ENCODE data around the gene SAPCD1.

The SAPCD1 gene

GRCh38 chr6:31762356-31762755 is at the start of gene SAPCD1:
TSS of gene SAPCD1 (plus strand) at chr6:31762656. CDS start at chr6:31763055, 399 bp downstream.
- no peak within 1 kb of the TSS for H3K4me3 ChIP-seq (ENCODE audit: low read depth, low read length)
- no peak for DNase-seq (ENCODE audit: low read depth)

- H3K4me3 ChIP-seq (ENCODE audit: low read depth, low read length): no peak overlapping the region
- DNase-seq (ENCODE audit: low read depth): no peak
Observed at GRCh38 chr6:31713465-31713864, 49.0 kb upstream of the SAPCD1 start.

GRCh38 chr6:31713991-31714684 is 48.3 kb upstream of the SAPCD1 start:
- DNase-seq (ENCODE audit: low read depth): no peak
- H3K4me3 ChIP-seq (ENCODE audit: low read depth, low read length): no peak overlapping the region

GRCh38 chr6:31715022-31715958 is 47.2 kb upstream of the SAPCD1 start, which contains the start of gene LY6G6D:
TSS of gene LY6G6D (plus strand) at chr6:31715348. CDS start at chr6:31715356, 8 bp downstream.
- no peak within 1 kb of the TSS for H3K4me3 ChIP-seq (ENCODE audit: low read depth, low read length)
- DNase-seq (ENCODE audit: low read depth): no peak

- DNase-seq (ENCODE audit: low read depth): no peak
- no peak overlapping the region for H3K4me3 ChIP-seq (ENCODE audit: low read depth, low read length)
Observed at GRCh38 chr6:31717499-31718222, 44.8 kb upstream of the SAPCD1 start.

GRCh38 chr6:31718265-31718664 is 44.2 kb upstream of the SAPCD1 start:
- H3K4me3 ChIP-seq (ENCODE audit: low read depth, low read length): no peak overlapping the region
- DNase-seq (ENCODE audit: low read depth): no peak

GRCh38 chr6:31719001-31719400 is 43.5 kb upstream of the SAPCD1 start:
- no peak overlapping the region for H3K4me3 ChIP-seq (ENCODE audit: low read depth, low read length)
- no peak for DNase-seq (ENCODE audit: low read depth)

GRCh38 chr6:31720196-31720770 is 42.2 kb upstream of the SAPCD1 start:
- no peak for DNase-seq (ENCODE audit: low read depth)
- no peak overlapping the region for H3K4me3 ChIP-seq (ENCODE audit: low read depth, low read length)

- no peak for DNase-seq (ENCODE audit: low read depth)
- no peak within 1 kb of the TSS for H3K4me3 ChIP-seq (ENCODE audit: low read depth, low read length)
Observed at GRCh38 chr6:31721351-31722020, 41.0 kb upstream of the SAPCD1 start, which contains the start of gene LY6G6C. TSS of gene LY6G6C (minus strand) at chr6:31721746. CDS start at chr6:31721679, 67 bp downstream.

- H3K4me3 ChIP-seq (ENCODE audit: low read depth, low read length): no peak overlapping the region
- DNase-seq (ENCODE audit: low read depth): no peak
Observed at GRCh38 chr6:31722173-31722572, 40.3 kb upstream of the SAPCD1 start.

GRCh38 chr6:31723245-31723979 is 39.0 kb upstream of the SAPCD1 start, which contains the start of gene MPIG6B:
TSS of gene MPIG6B (plus strand) at chr6:31723373. CDS start at chr6:31723384, 11 bp downstream.
- DNase-seq (ENCODE audit: low read depth): no peak
- H3K4me3 ChIP-seq (ENCODE audit: low read depth, low read length): no peak within 1 kb of the TSS

GRCh38 chr6:31723980-31724691 is 38.3 kb upstream of the SAPCD1 start:
- DNase-seq (ENCODE audit: low read depth): no peak
- no peak overlapping the region for H3K4me3 ChIP-seq (ENCODE audit: low read depth, low read length)

GRCh38 chr6:31725502-31726350 is 36.7 kb upstream of the SAPCD1 start:
- DNase-seq (ENCODE audit: low read depth): no peak

GRCh38 chr6:31727034-31727716 is 35.3 kb upstream of the SAPCD1 start:
- DNase-seq (ENCODE audit: low read depth): no peak
- no peak overlapping the region for H3K4me3 ChIP-seq (ENCODE audit: low read depth, low read length)

More at GRCh38 chr6:31725502-31726350, 36.7 kb upstream of the SAPCD1 start:
- H3K4me3 ChIP-seq (ENCODE audit: low read depth, low read length): no peak overlapping the region

GRCh38 chr6:31727717-31728671 is 34.5 kb upstream of the SAPCD1 start:
- DNase-seq (ENCODE audit: low read depth): no peak
- no peak overlapping the region for H3K4me3 ChIP-seq (ENCODE audit: low read depth, low read length)

Data from skeletal muscle cell (primary cell).